Common myeloid progenitor, CD34-positive (primary cell): ENCODE measurements around the gene CARD19.

Experiments
- CTCF ChIA-PET: fragments of 350-600 bp; sonication (Branson Sonifier 250); formaldehyde crosslinking; loops from one replicate; lab custom pipeline; 2021; ENCODE audit warnings: antibody characterized with exemption; lab: Charles Lee
- POLR2A ChIA-PET: fragments of 350-600 bp; sonication (Branson Sonifier 250); formaldehyde crosslinking; loops from one replicate; lab custom pipeline; 2021; ENCODE audit warnings: antibody characterized with exemption; lab: Charles Lee
- DNase-seq, 3 donors: peaks; one replicate each; pipeline versions ENCODE4 v3.0.0 to v3.0.0-alpha.2; 2013
- H3K27ac ChIP-seq, 2 experiments: 1 replicate in 1 of 2; 2 replicates in 1 of 2; pipeline ENCODE4 v1.7.0; 2013; ENCODE audit warnings: inconsistent platforms in 2 of 2, low read length in 2 of 2, mild to moderate bottlenecking in 2 of 2, low read depth in 1 of 2, moderate library complexity in 1 of 2; ENCODE audit not compliant: severe bottlenecking in 2 of 2, insufficient read depth in 1 of 2, poor library complexity in 1 of 2
- H3K27me3 ChIP-seq, 5 experiments: replicated peaks in 2 of 5; 1 replicate in 3 of 5; 2 replicates in 2 of 5; pipeline versions ENCODE4 v1.6.1 to v1.7.0; 2013; ENCODE audit warnings: low read length in 4 of 5, mild to moderate bottlenecking in 2 of 5, moderate library complexity in 2 of 5, inconsistent platforms in 1 of 5; ENCODE audit not compliant: insufficient read depth in 5 of 5, control insufficient read depth in 4 of 5
- H3K36me3 ChIP-seq, 4 experiments: 1 replicate in 2 of 4; 2 replicates in 2 of 4; pipeline versions ENCODE4 v1.6.1 to v1.7.0; 2013; ENCODE audit warnings: low read length in 3 of 4, control low read depth in 1 of 4, mild to moderate bottlenecking in 1 of 4; ENCODE audit not compliant: control insufficient read depth in 4 of 4, insufficient read depth in 4 of 4
- H3K4me1 ChIP-seq, 4 experiments: 1 replicate in 3 of 4; 2 replicates in 1 of 4; pipeline versions ENCODE4 v1.6.1 to v1.7.1; 2013; ENCODE audit warnings: low read length in 3 of 4, mild to moderate bottlenecking in 3 of 4, control low read depth in 1 of 4, inconsistent platforms in 1 of 4, moderate library complexity in 1 of 4; ENCODE audit not compliant: control insufficient read depth in 4 of 4, insufficient read depth in 4 of 4; ENCODE audit errors: control extremely low read depth in 1 of 4
- H3K4me3 ChIP-seq, 7 experiments: 1 replicate in 4 of 7; 2 replicates in 3 of 7; pipeline versions ENCODE4 v1.5.1 to v1.7.0; 2013; ENCODE audit warnings: mild to moderate bottlenecking in 7 of 7, low read length in 6 of 7, moderate library complexity in 6 of 7, inconsistent platforms in 2 of 7, low read depth in 2 of 7, control low read depth in 1 of 7; ENCODE audit not compliant: insufficient read depth in 4 of 7, control insufficient read depth in 1 of 7; ENCODE audit errors: extremely low read depth in 1 of 7
- H3K9me3 ChIP-seq, 5 experiments: 1 replicate in 4 of 5; 2 replicates in 1 of 5; pipeline versions ENCODE4 v1.6.1 to v1.7.1; 2013; ENCODE audit warnings: low read length in 4 of 5, mild to moderate bottlenecking in 2 of 5, inconsistent platforms in 1 of 5, low read depth in 1 of 5, moderate library complexity in 1 of 5; ENCODE audit not compliant: control insufficient read depth in 4 of 5, insufficient read depth in 2 of 5; ENCODE audit errors: control extremely low read depth in 1 of 5
- WGBS: methylation state at CpG from one replicate; pipeline ENCODE4 v1.1.5; 2013; ENCODE audit not compliant: insufficient coverage; 5-methylcytosine and 5-hydroxymethylcytosine counted together

Gene CARD19

DNA sequence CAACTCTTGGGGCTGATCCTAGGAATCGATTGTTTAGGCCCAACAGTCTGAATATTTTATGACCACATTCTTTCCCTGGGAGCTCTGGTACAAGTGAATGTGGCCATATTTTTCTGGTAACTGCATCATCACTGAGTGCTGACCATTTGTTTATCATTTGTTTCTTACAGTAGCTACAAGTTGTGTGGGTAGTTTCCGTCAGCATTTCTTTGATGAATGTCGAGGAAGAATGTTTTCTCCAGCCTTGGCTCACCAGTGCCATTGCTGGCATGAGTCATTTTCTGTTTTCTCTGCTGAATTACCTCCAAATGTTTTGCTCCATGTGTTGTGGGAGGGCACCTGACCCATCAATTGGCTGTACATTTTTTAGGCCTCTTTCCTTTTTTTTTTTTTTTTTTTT, 14.1 kb upstream of the CARD19 start:
- Histone ChIP-seq H3K27ac (no peak overlapping the region), H3K27me3 (no peaks in the 10 kb centered on the region), H3K4me3 (no peak overlapping the region), H3K4me1 (peaks cover 0 to 44% (median 32%) of the 10 kb centered on the region in 4 experiments), H3K9me3 (peaks cover 0 to 4% (median 0%) of the 10 kb centered on the region in 5 experiments), H3K36me3 (peaks cover 0 to 37% (median 19%) of the 10 kb centered on the region in 4 experiments)
- CTCF ChIA-PET, result interaction anchor here (1.0 to 1.5 kb wide), 6 partner anchors 13 to 44 kb away, joined by 3 to 5 read pairs (median 3); no protein-coding TSS in a partner anchor
- whole genome bisulfite sequencing, result 95% methylated on average over 3 of the region's 3 CpGs
- POLR2A ChIA-PET, result interaction anchor here (0.5 kb wide), 1 partner anchor 25 kb away, joined by 4 read pairs; no protein-coding TSS in a partner anchor
- no peak for DNase-seq

GRCh38 chr9:93082841-93083411, 13.1 kb upstream of the CARD19 start:
- peak in 2 of 3 donors; percentile 44 to 59 for DNase-seq
- ChIA-PET CTCF (interaction anchor here (0.7 to 1.4 kb wide), 5 partner anchors 10 to 30 kb away, joined by 3 to 4 read pairs (median 3); no protein-coding TSS in a partner anchor), POLR2A (interaction anchor here (1.7 kb wide), 1 partner anchor 19 kb away, joined by 3 read pairs; no protein-coding TSS in a partner anchor)
- H3K27me3 ChIP-seq, result no peaks in the 10 kb centered on the region
- 24% methylated on average over 18 of the region's 18 CpGs for WGBS
- H3K27ac ChIP-seq, result no peak overlapping the region
- H3K4me1 ChIP-seq, result peaks cover 0 to 40% (median 27%) of the 10 kb centered on the region in 4 experiments
- peaks cover 0 to 4% (median 0%) of the 10 kb centered on the region in 5 experiments for H3K9me3 ChIP-seq
- peaks cover 0 to 39% (median 20%) of the 10 kb centered on the region in 4 experiments for H3K36me3 ChIP-seq
- H3K4me3 ChIP-seq, result peak overlapping the region in 4 of 7 experiments; percentile 6 to 48 (median 40)

GRCh38 chr9:93083592-93084470, 12.2 kb upstream of the CARD19 start:
- ChIA-PET POLR2A (interaction anchor here (1.7 kb wide), 1 partner anchor 20 kb away, joined by 3 read pairs; no protein-coding TSS in a partner anchor), CTCF (interaction anchor here (0.7 to 1.9 kb wide), 6 partner anchors 9 to 31 kb away, joined by 3 to 6 read pairs (median 4); no protein-coding TSS in a partner anchor)
- DNase-seq, result no peak
- Histone ChIP-seq H3K27ac (no peak overlapping the region), H3K4me1 (peaks cover 0 to 32% (median 21%) of the 10 kb centered on the region in 4 experiments), H3K27me3 (no peaks in the 10 kb centered on the region), H3K9me3 (peaks cover 0 to 4% (median 0%) of the 10 kb centered on the region in 5 experiments), H3K36me3 (peaks cover 0 to 41% (median 20%) of the 10 kb centered on the region in 4 experiments), H3K4me3 (peak overlapping the region in 1 of 7 experiments; percentile 48)
- 89% methylated on average over 5 of the region's 8 CpGs for WGBS

GRCh38 chr9:93084471-93084881, 11.5 kb upstream of the CARD19 start:
- Histone ChIP-seq H3K27ac (no peak overlapping the region), H3K4me1 (peaks cover 0 to 28% (median 19%) of the 10 kb centered on the region in 4 experiments), H3K9me3 (peaks cover 0 to 4% (median 0%) of the 10 kb centered on the region in 5 experiments), H3K36me3 (peaks cover 0 to 36% (median 17%) of the 10 kb centered on the region in 4 experiments), H3K27me3 (no peaks in the 10 kb centered on the region), H3K4me3 (no peak overlapping the region)
- WGBS, result 98% methylated on average over 6 of the region's 6 CpGs
- no peak for DNase-seq
- CTCF ChIA-PET, result interaction anchor here (1.5 to 1.9 kb wide), 3 partner anchors 9 to 20 kb away, joined by 4 to 6 read pairs (median 6); no protein-coding TSS in a partner anchor
- POLR2A ChIA-PET, result no interaction called here

- 96% methylated on average over 3 of the region's 4 CpGs for WGBS
- Histone ChIP-seq H3K27me3 (no peaks in the 10 kb centered on the region), H3K4me1 (peaks cover 0 to 28% (median 19%) of the 10 kb centered on the region in 4 experiments), H3K36me3 (peaks cover 0 to 34% (median 15%) of the 10 kb centered on the region in 4 experiments), H3K9me3 (peaks cover 0 to 4% (median 0%) of the 10 kb centered on the region in 5 experiments), H3K27ac (no peak overlapping the region), H3K4me3 (no peak overlapping the region)
- ChIA-PET POLR2A (no interaction called here), CTCF (interaction anchor here (0.9 to 1.6 kb wide), 2 partner anchors 9 to 21 kb away, joined by 5 to 6 read pairs; no protein-coding TSS in a partner anchor)
- no peak for DNase-seq
Measured at GRCh38 chr9:93085676-93086075, 10.3 kb upstream of the CARD19 start.

DNA sequence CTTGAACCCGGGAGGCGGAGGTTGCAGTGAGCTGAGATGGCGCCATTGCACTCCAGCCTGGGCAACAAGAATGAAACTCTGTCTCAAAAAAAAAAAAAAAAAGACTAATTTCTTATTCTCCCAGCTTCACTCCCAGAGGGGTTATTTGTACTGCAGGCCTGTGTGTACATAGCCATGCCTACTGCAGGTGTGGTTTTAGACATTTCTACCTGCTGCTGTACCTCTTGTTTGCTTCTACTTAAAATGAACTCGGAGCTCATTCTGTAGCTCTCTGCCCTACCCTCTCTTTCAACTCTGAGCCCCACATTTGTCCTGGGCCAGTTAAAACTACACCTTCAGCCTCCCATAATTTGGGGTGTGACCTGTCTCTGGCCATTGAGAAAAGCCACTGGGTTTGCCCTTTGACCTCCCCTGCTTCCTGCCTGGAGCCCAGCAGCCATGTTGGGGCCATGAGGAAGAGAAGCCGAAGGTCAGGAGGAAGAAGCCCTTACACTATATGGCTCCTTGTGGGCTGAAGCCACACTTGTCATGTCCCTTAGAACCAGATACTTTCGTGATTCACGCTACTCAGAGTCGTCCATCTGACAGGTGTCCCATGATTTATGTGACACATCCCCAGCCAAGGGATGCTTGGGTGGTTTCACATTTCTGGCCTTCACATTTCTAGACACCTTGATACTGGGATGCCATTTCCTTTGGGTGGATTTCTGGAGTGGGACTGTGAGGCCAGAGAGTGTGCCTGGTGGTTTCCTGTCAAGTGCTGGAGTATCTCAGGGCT, 9.4 kb upstream of the CARD19 start:
- peaks cover 0 to 27% (median 11%) of the 10 kb centered on the region in 4 experiments for H3K36me3 ChIP-seq
- no peak overlapping the region for H3K27ac ChIP-seq
- no peak for DNase-seq
- peaks cover 0 to 4% (median 0%) of the 10 kb centered on the region in 5 experiments for H3K9me3 ChIP-seq
- 87% methylated on average over 5 of the region's 8 CpGs for WGBS
- CTCF ChIA-PET, result interaction anchor here (0.9 kb wide), 1 partner anchor 8 kb away, joined by 5 read pairs; no protein-coding TSS in a partner anchor
- no peaks in the 10 kb centered on the region for H3K27me3 ChIP-seq
- H3K4me1 ChIP-seq, result peaks cover 0 to 23% (median 18%) of the 10 kb centered on the region in 4 experiments
- POLR2A ChIA-PET, result no interaction called here
- no peak overlapping the region for H3K4me3 ChIP-seq
